CD4-positive, alpha-beta T cell (primary cell): ENCODE measurements around the gene HDAC4. TPM values are rescaled to one million over a fixed set of nuclear protein-coding genes. Genes with fewer than 3 reads are reported as not detected.

Source experiments
- ATAC-seq: fragments of 200-7000 bp; cut with Tn5 transposase; one replicate; pipeline ENCODE4 v1.10.0; 2022; ENCODE audit warnings: mild to moderate bottlenecking; ENCODE audit not compliant: poor library complexity
- CTCF ChIA-PET: fragments of 350-600 bp; sonication (Branson Sonifier 250); formaldehyde crosslinking; loops from one replicate; lab custom pipeline; 2021; ENCODE audit warnings: antibody characterized with exemption, inconsistent platforms; lab: Charles Lee
- POLR2A ChIA-PET: fragments of 350-600 bp; sonication (Branson Sonifier 250); formaldehyde crosslinking; loops from one replicate; lab custom pipeline; 2021; ENCODE audit warnings: antibody characterized with exemption, inconsistent platforms; lab: Charles Lee
- DNase-seq, 14 experiments: peaks; one replicate each; pipeline ENCODE4 v3.0.0-alpha.2; 2013 to 2020; ENCODE audit warnings: mixed read lengths in 2 of 14
- H3K27ac ChIP-seq, 2 donors: one replicate each; pipeline versions ENCODE4 v1.5.1 to v1.7.0; 2013; ENCODE audit warnings: low read length in 2 of 2, low read depth in 1 of 2, mild to moderate bottlenecking in 1 of 2
- H3K27me3 ChIP-seq, 2 experiments: 1 replicate in 1 of 2; 2 replicates in 1 of 2; pipeline versions ENCODE4 v1.6.1 to v1.7.0; 2013; ENCODE audit warnings: low read length in 2 of 2, control low read depth in 1 of 2, mild to moderate bottlenecking in 1 of 2, moderate library complexity in 1 of 2; ENCODE audit not compliant: insufficient read depth in 2 of 2, control insufficient read depth in 1 of 2
- H3K36me3 ChIP-seq: one replicate; pipeline ENCODE4 v1.6.1; 2013; ENCODE audit warnings: low read length, control low read depth; ENCODE audit not compliant: insufficient read depth
- H3K4me1 ChIP-seq: one replicate; pipeline ENCODE4 v1.6.1; 2013; ENCODE audit warnings: low read length, control low read depth; ENCODE audit not compliant: insufficient read depth
- H3K4me3 ChIP-seq: one replicate; pipeline ENCODE4 v1.5.1; 2013; ENCODE audit warnings: mild to moderate bottlenecking, low read length, moderate library complexity
- H3K9me3 ChIP-seq, 2 experiments: 1 replicate in 1 of 2; 2 replicates in 1 of 2; pipeline versions ENCODE4 v1.6.1 to v1.7.0; 2013; ENCODE audit warnings: low read length in 2 of 2, mild to moderate bottlenecking in 2 of 2, control low read depth in 1 of 2, moderate library complexity in 1 of 2; ENCODE audit not compliant: control insufficient read depth in 1 of 2, insufficient read depth in 1 of 2
- H3K27ac Mint-ChIP-seq: one replicate; pipeline ENCODE4 v1.8.0; 2020; ENCODE audit warnings: mixed read lengths
- H3K27me3 Mint-ChIP-seq: one replicate; pipeline ENCODE4 v1.8.0; 2021; ENCODE audit warnings: mixed read lengths
- H3K36me3 Mint-ChIP-seq: one replicate; pipeline ENCODE4 v1.8.0; 2021; ENCODE audit warnings: low read depth, mixed read lengths
- H3K4me1 Mint-ChIP-seq: one replicate; pipeline ENCODE4 v1.8.0; 2021; ENCODE audit warnings: low read depth, mixed read lengths
- H3K4me3 Mint-ChIP-seq: one replicate; pipeline ENCODE4 v1.8.0; 2020; ENCODE audit warnings: mild to moderate bottlenecking, mixed read lengths
- H3K9me3 Mint-ChIP-seq: one replicate; pipeline ENCODE4 v1.8.0; 2020; ENCODE audit warnings: mixed read lengths
- intact Hi-C, 2 experiments: fragments of 100-400 bp; cut with DNase I in 1 of 2; cut with micrococcal nuclease in 1 of 2; formaldehyde crosslinking; loops; one replicate each; pipeline versions ENCODE4 v1.15.1 to v1.9.0; 2023 to 2025; cut with DNase I, micrococcal nuclease
- total RNA-seq, 174 experiments: library from RNA in 2 of 174; stranded (reverse) in 2 of 174; gene quantifications; one replicate each; pipeline ENCODE4 v1.2.3 and lab custom pipeline; 2021 to 2026
- TF ChIP-seq, protein P1 (sequence below): fragments of 200-600 bp; IDR thresholded peaks from one replicate; pipeline ENCODE4 v1.8.0; 2022; ENCODE audit warnings: antibody characterized with exemption, mild to moderate bottlenecking

HDAC4 gene
- total RNA-seq, 2 experiments from 2014 or later, result 45.3 to 49.2 TPM

DNA sequence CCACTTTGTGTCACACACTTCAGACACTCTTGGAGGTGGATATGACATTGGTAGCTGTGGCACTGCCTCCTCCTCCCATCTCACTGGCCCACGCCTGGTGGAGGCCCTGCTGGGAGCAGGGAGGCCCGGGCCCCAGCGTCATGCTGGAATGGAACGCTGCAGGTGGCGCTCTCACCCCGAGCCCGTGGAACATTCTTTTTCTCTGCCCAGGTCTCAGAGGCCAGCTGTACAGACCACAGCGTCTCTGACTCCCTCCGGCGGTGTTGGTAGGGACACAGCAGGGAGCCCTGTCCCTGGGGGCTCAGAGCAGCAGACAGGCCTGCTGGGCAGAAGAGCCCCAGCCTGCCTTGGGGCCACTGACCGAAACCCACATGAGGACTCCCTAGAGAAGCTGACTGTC is 334.9 kb downstream of the HDAC4 start:
- ChIA-PET CTCF (no interaction called here), POLR2A (no interaction called here)
- no peak overlapping the region for H3K27ac ChIP-seq
- H3K27me3 ChIP-seq, result no peaks in the 10 kb centered on the region
- DNase-seq (no peak), ATAC-seq (no peak)
- Mint-ChIP-seq H3K4me1 (no peaks in the 10 kb centered on the region), H3K36me3 (peaks cover 61% of the 10 kb centered on the region), H3K4me3 (no peak overlapping the region), H3K27ac (no peak overlapping the region), H3K27me3 (no peaks in the 10 kb centered on the region), H3K9me3 (no peaks in the 10 kb centered on the region)
- H3K9me3 ChIP-seq, result peaks cover 0 to 1% of the 10 kb centered on the region in 2 experiments
- H3K4me1 ChIP-seq, result no peaks in the 10 kb centered on the region
- H3K36me3 ChIP-seq, result peaks cover 61% of the 10 kb centered on the region
- TF ChIP-seq, protein P1, sequence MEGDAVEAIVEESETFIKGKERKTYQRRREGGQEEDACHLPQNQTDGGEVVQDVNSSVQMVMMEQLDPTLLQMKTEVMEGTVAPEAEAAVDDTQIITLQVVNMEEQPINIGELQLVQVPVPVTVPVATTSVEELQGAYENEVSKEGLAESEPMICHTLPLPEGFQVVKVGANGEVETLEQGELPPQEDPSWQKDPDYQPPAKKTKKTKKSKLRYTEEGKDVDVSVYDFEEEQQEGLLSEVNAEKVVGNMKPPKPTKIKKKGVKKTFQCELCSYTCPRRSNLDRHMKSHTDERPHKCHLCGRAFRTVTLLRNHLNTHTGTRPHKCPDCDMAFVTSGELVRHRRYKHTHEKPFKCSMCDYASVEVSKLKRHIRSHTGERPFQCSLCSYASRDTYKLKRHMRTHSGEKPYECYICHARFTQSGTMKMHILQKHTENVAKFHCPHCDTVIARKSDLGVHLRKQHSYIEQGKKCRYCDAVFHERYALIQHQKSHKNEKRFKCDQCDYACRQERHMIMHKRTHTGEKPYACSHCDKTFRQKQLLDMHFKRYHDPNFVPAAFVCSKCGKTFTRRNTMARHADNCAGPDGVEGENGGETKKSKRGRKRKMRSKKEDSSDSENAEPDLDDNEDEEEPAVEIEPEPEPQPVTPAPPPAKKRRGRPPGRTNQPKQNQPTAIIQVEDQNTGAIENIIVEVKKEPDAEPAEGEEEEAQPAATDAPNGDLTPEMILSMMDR, result no peak
- H3K4me3 ChIP-seq, result no peak overlapping the region
- intact Hi-C loops, result no loop called here

DNA sequence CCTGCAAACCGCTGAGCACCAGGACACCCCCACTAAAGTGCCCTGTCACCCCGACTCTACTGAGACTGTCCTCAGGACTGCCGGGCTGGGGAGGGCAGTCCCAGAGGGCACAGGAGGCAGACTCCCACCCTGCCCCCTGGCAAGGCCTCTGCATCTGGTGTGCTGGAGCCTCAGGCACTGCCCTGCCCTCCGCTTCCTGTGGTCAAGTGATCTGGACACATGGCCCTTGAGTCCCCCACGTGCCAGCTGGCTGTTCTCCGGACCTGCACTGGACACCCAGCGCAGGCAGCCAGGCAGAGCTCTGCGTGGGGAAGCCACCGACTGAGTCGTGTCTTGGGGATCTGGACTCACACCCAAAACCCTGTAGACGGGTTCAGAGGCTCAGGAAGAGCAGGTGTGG is 335.3 kb downstream of the HDAC4 start:
- TF ChIP-seq, protein P1, result no peak
- ATAC-seq, result no peak
- intact Hi-C loops, result no loop called here
- Histone ChIP-seq H3K27me3 (no peaks in the 10 kb centered on the region), H3K9me3 (peaks cover 0 to 5% of the 10 kb centered on the region in 2 experiments), H3K4me1 (no peaks in the 10 kb centered on the region), H3K4me3 (no peak overlapping the region), H3K27ac (no peak overlapping the region), H3K36me3 (peaks cover 61% of the 10 kb centered on the region)
- Mint-ChIP-seq H3K4me3 (no peak overlapping the region), H3K27ac (no peak overlapping the region), H3K9me3 (no peaks in the 10 kb centered on the region), H3K4me1 (no peaks in the 10 kb centered on the region), H3K36me3 (peaks cover 61% of the 10 kb centered on the region), H3K27me3 (no peaks in the 10 kb centered on the region)
- CTCF ChIA-PET, result interaction anchor here (0.6 kb wide), 1 partner anchor 269 kb away, joined by 3 read pairs; no protein-coding TSS in a partner anchor
- POLR2A ChIA-PET, result no interaction called here
- no peak for DNase-seq

DNA sequence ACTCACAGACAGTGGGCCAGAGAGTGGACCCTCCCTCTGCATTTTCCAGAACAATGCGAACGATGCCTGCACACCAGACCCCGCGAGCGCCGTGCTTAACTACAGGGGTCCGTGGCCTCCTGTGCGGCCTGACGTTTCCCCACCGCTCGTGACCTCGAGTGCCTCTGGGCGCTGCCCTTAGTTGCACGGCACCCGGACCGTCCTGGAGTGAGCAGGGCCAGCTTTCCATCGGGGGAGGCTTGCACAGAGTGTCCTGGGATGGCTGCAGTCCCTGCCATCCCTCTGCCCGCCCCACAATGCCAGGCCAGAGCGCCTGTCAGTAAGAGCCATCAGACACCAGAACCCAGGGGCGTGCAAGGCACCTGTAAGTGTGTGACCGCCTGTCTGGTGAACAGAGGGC is 335.9 kb downstream of the HDAC4 start:
- H3K27ac ChIP-seq, result no peak overlapping the region
- H3K4me1 ChIP-seq, result no peaks in the 10 kb centered on the region
- ATAC-seq (no peak), DNase-seq (no peak)
- intact Hi-C loops, result no loop called here
- H3K4me3 Mint-ChIP-seq, result no peak overlapping the region
- H3K36me3 Mint-ChIP-seq, result peaks cover 61% of the 10 kb centered on the region
- H3K36me3 ChIP-seq, result peaks cover 65% of the 10 kb centered on the region
- no peaks in the 10 kb centered on the region for H3K9me3 Mint-ChIP-seq
- ChIA-PET CTCF (interaction anchor here (0.6 kb wide), 1 partner anchor 270 kb away, joined by 3 read pairs; no protein-coding TSS in a partner anchor), POLR2A (no interaction called here)
- H3K4me3 ChIP-seq, result no peak overlapping the region
- H3K27me3 ChIP-seq, result no peaks in the 10 kb centered on the region
- H3K27me3 Mint-ChIP-seq, result no peaks in the 10 kb centered on the region
- no peak overlapping the region for H3K27ac Mint-ChIP-seq
- H3K4me1 Mint-ChIP-seq, result no peaks in the 10 kb centered on the region
- H3K9me3 ChIP-seq, result peaks cover 0 to 9% of the 10 kb centered on the region in 2 experiments
- TF ChIP-seq, protein P1, result no peak
